ENCODE results near the gene ERICH6B.

DNA sequence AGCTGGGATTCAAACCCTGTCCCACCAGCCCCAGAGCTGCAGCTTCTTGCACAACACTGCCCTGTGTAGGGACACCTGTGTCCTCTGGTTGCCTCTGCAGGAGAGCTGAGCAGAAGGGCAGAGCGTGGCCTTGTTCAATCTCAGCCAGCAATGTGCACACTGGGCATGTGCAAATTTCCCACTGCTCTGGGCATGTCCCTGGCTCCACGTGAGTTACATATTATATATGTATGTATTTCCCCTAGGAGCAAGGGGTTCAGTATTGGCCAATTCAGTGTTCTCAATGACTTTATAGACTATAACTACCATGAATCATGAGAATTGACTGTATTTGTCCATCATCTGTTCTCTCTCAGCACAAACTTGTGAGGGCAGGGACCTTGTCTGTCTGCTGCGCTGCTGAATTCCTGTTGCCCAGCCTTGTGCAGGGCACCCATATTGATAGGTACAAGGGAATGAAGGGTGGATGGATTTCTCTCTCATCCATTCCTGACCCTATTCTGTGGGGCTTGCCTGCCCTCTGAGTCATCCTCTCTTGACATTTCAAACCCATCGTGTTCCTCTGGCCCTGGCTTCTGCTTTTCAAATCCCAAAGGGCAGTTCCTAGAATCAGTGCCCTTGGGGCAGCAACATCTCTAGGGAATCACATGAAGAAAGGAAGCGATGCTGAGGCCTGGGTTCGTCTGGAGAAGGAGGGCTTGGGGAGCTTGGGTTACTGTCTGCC is 69.7 kb downstream of the ERICH6B start:
- TF ChIP-seq EZH2 (IDR thresholded peaks at IDR 0.05; ENCODE audit: borderline replicate concordance): no peak
- TF ChIP-seq, protein P1, sequence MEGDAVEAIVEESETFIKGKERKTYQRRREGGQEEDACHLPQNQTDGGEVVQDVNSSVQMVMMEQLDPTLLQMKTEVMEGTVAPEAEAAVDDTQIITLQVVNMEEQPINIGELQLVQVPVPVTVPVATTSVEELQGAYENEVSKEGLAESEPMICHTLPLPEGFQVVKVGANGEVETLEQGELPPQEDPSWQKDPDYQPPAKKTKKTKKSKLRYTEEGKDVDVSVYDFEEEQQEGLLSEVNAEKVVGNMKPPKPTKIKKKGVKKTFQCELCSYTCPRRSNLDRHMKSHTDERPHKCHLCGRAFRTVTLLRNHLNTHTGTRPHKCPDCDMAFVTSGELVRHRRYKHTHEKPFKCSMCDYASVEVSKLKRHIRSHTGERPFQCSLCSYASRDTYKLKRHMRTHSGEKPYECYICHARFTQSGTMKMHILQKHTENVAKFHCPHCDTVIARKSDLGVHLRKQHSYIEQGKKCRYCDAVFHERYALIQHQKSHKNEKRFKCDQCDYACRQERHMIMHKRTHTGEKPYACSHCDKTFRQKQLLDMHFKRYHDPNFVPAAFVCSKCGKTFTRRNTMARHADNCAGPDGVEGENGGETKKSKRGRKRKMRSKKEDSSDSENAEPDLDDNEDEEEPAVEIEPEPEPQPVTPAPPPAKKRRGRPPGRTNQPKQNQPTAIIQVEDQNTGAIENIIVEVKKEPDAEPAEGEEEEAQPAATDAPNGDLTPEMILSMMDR (IDR thresholded peaks at IDR 0.05; ENCODE audit: poor library complexity): no peak
- TF ChIP-seq EZH2phosphoT487 (IDR thresholded peaks at IDR 0.05; ENCODE audit: low read depth, severe bottlenecking, unreplicated experiment): no peak
